ENCODE data around the gene C6orf141. TPM values are rescaled to one million over a fixed set of nuclear protein-coding genes. Genes with fewer than 3 reads are reported as not detected.

Gene C6orf141
- total and polyA plus RNA-seq, 10 of the 15 experiments (the other 5 are each of a cell fraction or from before 2014, with no cell fraction given) = 0.05 to 0.19 TPM; not detected in 8

GRCh38 chr6:49539102-49539501 is 11.4 kb upstream of the C6orf141 start (continued):
- no peak for TF ChIP-seq ZBTB4 (CRISPR knock-in tag; IDR thresholded peaks at IDR 0.05)

- no peaks in the 10 kb centered on the region for H3K27me3 ChIP-seq (replicated peaks in 1 of 2; ENCODE audit: control insufficient read depth in 2 of 2, insufficient read depth in 2 of 2, low read length in 1 of 2)
- POLR2A ChIA-PET = no interaction called here
- RAD21 ChIA-PET (ENCODE audit: unreplicated experiment) = no interaction called here
- no peak for FAIRE-seq
- H3K4me3 ChIP-seq = no peak overlapping the region
- SMC1A ChIA-PET (ENCODE audit: uncharacterized antibody, unreplicated experiment) = interaction anchor here (1.1 kb wide), 1 partner anchor 8 kb away, joined by 7 read pairs; no protein-coding TSS in a partner anchor
- in situ Hi-C loops (cut with MboI) = no loop called here
- no peak for DNase-seq (ENCODE audit: low read depth, low spot score)
- BruUV-seq (replicated peaks) = no TSS peak
- no peak overlapping the region for H2AFZ ChIP-seq (ENCODE audit: control insufficient read depth, low read depth, low read length)
- no peaks in the 10 kb centered on the region for H4K20me1 ChIP-seq (ENCODE audit: control insufficient read depth, insufficient read depth)
- intact Hi-C loops (cut with micrococcal nuclease; ENCODE audit: unreplicated experiment) = no loop called here
- H3K4me1 ChIP-seq (ENCODE audit: control insufficient read depth, insufficient read depth, low read length) = no peaks in the 10 kb centered on the region
- no peak overlapping the region for H3K9ac ChIP-seq (ENCODE audit: control insufficient read depth, insufficient read depth, low read length)
- no peaks in the 10 kb centered on the region for H3K9me3 ChIP-seq (replicated peaks; ENCODE audit: control insufficient read depth, insufficient read depth, low read length)
- no peak overlapping the region for H3K4me2 ChIP-seq (ENCODE audit: control insufficient read depth, insufficient read depth)
- H3K36me3 ChIP-seq (ENCODE audit: control insufficient read depth in 2 of 2, insufficient read depth in 2 of 2, low read length in 1 of 2) = no peaks in the 10 kb centered on the region
- no peak for ATAC-seq
- H3K79me2 ChIP-seq (ENCODE audit: control insufficient read depth, insufficient read depth, low read length) = no peaks in the 10 kb centered on the region
- H3K27ac ChIP-seq (ENCODE audit: control insufficient read depth, insufficient read depth) = no peak overlapping the region
- TF ChIP-seq BACH1 (IDR thresholded peaks at IDR 0.05; ENCODE audit: borderline replicate concordance) = no peak
- no peak for TF ChIP-seq FOXM1 (IDR thresholded peaks at IDR 0.05; ENCODE audit: low read depth, low read length)
- no peak for TF ChIP-seq SUPT20H (IDR thresholded peaks at IDR 0.05; ENCODE audit: borderline replicate concordance, control insufficient read depth, low read depth, low read length)
- no peak for TF ChIP-seq SMAD5 (IDR thresholded peaks at IDR 0.05; ENCODE audit: low read depth)
- TF ChIP-seq PAX5 (IDR thresholded peaks at IDR 0.05; ENCODE audit: borderline replicate concordance, low read depth, low read length) = no peak
- TF ChIP-seq ZSCAN29 (IDR thresholded peaks at IDR 0.05) = no peak
- TF ChIP-seq ZNF24 (IDR thresholded peaks at IDR 0.05) = no peak
- no peak for TF ChIP-seq RB1 (IDR thresholded peaks at IDR 0.05; ENCODE audit: borderline replicate concordance)
- no peak for TF ChIP-seq KDM1A (IDR thresholded peaks at IDR 0.05; ENCODE audit: borderline replicate concordance)
- TF ChIP-seq IRF3 (IDR thresholded peaks at IDR 0.05) = no peak
- no peak for TF ChIP-seq HDAC6 (IDR thresholded peaks at IDR 0.05; ENCODE audit: unreplicated experiment)
- TF ChIP-seq SUZ12 (IDR thresholded peaks at IDR 0.05; ENCODE audit: unreplicated experiment) = no peak
- TF ChIP-seq SMC3 (IDR thresholded peaks at IDR 0.05; ENCODE audit: borderline replicate concordance, low read length) = no peak
- TF ChIP-seq USF2 (IDR thresholded peaks at IDR 0.05; ENCODE audit: borderline replicate concordance, low read depth, low read length) = no peak
- no peak for TF ChIP-seq RUNX3 (IDR thresholded peaks at IDR 0.05; ENCODE audit: low read length)
- TF ChIP-seq GABPA (IDR thresholded peaks at IDR 0.05; ENCODE audit: low read depth) = no peak
- TF ChIP-seq SIX5 (IDR thresholded peaks at IDR 0.05; ENCODE audit: low read depth, low read length, severe bottlenecking) = no peak
- TF ChIP-seq ZBED1 (IDR thresholded peaks at IDR 0.05; ENCODE audit: borderline replicate concordance) = no peak
- CTCF ChIA-PET = interaction anchor here (3.9 kb wide), 1 partner anchor 9 kb away, joined by 17 read pairs; no protein-coding TSS in a partner anchor
Measured at GRCh38 chr6:49540614-49541013, 9.9 kb upstream of the C6orf141 start.
